Islet of Langerhans (tissue), 1 donor: ENCODE measurements around the gene GMPR.
A peak's percentile ranks its signal among the peaks of the same experiment; 100 is the strongest.

Source experiments
- FAIRE-seq: peaks from one replicate; lab custom pipeline; 2011; peaks lifted over from hg19 to GRCh38; lab: Jason Lieb, UNC

GMPR gene

DNA sequence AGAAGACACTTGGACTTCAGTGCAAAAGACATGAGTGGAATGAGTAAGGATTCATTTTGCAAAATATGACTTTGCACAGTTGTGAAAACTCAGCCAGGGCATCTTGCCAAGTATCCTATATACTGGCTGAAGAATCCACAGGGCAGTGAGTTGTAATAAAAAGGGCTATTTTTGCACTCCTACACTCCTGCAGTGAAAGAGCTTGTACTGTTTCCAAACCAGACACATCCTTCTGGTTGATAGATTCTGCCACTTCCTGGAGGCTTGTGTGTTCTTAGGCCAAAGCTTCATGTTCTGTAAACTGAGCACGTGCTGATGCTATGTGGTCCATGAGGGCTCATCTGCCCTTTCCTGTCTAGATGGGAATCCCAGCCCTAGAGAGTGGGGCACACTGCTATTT, 34.9 kb downstream of the GMPR start:
- no peak for FAIRE-seq

DNA sequence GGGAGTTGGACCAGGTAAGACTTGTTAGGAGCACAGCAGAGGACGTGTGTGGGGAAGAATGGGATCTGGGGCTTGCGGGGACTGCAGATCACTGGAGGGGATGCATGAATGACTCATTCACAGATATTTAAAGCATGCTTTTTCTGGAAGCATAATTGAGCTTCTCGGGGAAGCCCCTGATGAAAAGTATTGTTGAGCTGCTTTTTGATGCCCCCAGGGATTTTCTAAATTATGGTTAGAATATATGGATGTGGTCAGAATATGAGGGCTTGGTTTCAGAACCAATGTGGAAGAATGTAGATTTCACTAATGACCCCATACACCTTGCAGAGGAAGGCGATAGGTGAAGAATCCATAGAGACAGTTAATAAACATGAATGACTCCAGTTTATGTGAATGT, 36.1 kb downstream of the GMPR start:
- no peak for FAIRE-seq

GRCh38 chr6:16274885-16275589, 36.6 kb downstream of the GMPR start:
- no peak for FAIRE-seq

DNA sequence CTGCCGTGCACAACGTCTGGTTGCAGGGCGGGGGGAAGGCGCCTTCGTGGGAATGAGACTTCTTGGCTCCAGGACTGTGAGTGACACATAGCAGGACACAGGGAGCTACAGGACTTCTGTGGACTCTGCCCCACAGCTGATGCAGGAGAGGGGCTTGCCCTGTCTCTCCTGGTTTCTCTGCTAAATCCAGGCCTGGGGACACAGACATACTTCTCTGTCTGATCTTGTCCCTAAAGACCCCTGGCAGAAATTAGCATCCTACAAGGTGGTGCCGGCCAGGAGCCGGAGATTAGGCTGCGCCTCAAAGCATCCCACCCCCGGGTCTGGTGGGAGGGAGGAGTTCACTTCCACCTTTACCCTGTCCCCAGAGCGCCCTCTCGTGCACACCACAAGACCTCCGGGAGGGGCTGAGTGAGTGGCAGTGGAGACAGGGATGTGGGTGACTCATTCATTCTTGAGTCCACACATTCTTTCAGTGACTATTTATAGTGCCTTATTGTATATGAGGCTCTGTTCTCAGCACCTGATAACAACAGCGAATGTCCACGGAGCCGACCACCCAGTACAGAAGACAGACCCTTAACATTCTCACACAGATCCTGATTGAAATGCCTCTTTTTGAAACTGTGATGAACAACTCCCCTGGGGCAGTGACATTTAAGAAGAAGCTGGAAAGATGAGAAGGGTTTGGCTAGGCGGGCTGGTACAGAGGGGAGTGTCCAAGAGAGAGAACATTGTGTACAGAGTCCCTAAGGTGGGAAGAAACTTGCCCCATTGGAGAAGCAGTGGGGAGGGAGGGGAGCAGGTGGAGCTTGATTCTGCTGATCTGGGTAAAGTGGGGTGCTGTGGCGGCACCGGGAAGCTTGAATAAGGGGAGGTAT, 39.0 kb downstream of the GMPR start:
- no peak for FAIRE-seq

GRCh38 chr6:16278048-16278724, 39.8 kb downstream of the GMPR start:
- FAIRE-seq = no peak

GRCh38 chr6:16278750-16279149, 40.4 kb downstream of the GMPR start:
- no peak for FAIRE-seq

DNA sequence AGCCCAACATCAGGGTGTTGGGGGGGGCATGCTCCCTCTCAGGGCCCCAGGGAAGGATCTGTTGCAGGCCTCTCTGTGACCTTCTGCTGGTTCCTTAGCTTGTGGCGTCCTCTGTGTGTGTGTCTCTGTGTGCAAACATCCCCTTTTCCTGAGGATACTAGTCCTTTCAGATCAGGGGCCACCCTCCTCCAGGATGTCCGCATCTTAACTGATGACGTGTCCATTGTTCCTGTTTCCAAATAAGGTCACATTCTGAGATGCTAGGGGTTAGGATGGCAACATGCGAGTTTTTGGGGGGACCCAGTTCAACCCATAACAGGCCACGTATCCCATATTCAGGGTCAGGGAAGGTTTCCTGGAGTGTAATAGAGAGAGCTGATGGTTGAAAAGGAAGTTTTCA, 40.9 kb downstream of the GMPR start:
- FAIRE-seq = no peak

GRCh38 chr6:16282370-16282769, 44.0 kb downstream of the GMPR start:
- FAIRE-seq = no peak

GRCh38 chr6:16284472-16284871, 46.1 kb downstream of the GMPR start:
- no peak for FAIRE-seq

DNA sequence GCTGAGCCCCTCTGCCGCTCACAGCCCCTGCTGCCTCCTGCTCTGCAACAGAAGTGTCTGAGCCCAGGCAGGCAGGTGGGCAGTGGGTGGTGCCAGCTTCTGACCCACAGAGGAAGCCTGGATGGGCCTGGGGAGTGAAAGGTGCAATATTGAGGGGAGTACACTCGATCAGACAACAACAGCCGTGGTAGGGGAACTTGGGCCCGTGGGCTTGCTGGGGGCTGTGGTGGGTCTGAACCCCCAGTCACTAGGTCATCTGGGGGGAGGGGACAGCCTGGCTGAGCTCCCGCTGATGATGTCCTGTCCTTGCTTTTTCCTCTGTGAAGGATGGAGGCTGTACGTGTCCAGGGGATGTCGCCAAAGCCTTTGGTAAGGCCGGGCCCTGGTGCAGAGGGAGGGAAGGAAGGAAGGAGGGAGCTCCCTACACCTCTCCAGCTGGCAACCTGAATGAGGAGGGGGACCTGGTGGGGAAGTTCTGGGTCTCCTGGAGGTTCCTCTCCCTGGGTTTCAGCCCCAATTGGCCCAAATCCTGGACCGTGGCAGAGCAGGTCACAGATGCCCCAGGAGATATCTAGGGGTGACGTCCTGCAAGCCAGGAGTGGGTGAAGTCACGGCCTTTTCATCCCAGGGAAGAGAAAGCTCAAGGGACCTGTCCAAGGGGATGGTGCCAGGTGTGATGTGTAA, 47.2 kb downstream of the GMPR start:
- no peak for FAIRE-seq

- FAIRE-seq = no peak
Measured at GRCh38 chr6:16286151-16286522, 47.8 kb downstream of the GMPR start.

GRCh38 chr6:16288163-16288562, 49.8 kb downstream of the GMPR start:
- no peak for FAIRE-seq

GRCh38 chr6:16291739-16292138, 53.4 kb downstream of the GMPR start:
- FAIRE-seq = no peak

GRCh38 chr6:16292432-16292831, 54.0 kb downstream of the GMPR start:
- FAIRE-seq = no peak

GRCh38 chr6:16292942-16293341, 54.6 kb downstream of the GMPR start:
- FAIRE-seq = peak; percentile 68

- no peak for FAIRE-seq
Measured at GRCh38 chr6:16294371-16294770, 56.0 kb downstream of the GMPR start.

DNA sequence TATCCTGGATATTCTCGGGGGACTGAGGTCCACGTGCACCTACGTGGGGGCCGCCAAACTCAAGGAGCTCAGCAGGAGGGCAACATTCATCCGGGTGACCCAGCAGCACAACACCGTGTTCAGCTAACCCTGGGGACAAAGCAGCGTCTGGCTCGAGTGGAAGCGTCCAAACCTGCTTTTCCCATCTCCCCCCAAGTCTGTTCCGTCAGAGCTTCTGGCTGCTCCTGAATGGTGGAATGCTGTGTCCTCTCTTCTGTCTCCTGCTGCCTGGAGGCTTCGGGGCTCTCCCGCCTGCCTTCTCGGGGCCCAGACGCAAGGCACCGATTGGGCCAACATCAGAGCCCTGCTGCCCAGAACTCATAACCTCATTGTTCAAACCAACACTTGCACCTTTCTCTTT, 56.7 kb downstream of the GMPR start:
- FAIRE-seq = no peak

- no peak for FAIRE-seq
Measured at GRCh38 chr6:16295471-16295870, 57.1 kb downstream of the GMPR start.

- FAIRE-seq = no peak
Measured at GRCh38 chr6:16296061-16296670, 57.8 kb downstream of the GMPR start.

DNA sequence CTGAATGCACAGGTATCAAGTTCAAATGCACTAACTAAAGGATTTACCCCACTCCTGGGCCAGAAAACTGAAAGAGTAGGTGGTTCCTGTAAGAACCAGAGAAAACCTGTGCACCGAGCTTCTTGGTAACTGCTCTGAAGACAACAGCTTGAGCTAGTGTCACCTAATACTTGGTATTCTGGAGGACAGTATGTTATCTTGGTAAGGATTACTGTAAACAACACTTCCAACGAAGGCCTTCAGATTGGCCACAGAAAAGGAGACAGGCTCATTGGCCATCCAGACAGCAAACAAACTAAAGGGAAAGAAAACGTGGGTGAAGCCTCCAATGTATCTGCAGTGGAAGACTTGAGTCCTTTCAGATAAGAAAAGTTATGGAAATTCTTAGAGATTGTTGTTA, 61.5 kb downstream of the GMPR start:
- no peak for FAIRE-seq

- FAIRE-seq = peak; percentile 61
Measured at GRCh38 chr6:16301511-16301910, 63.1 kb downstream of the GMPR start.
